Nephron (organoid): ENCODE results near the gene CBX6.

ENCODE experiments used
- H3K27ac Mint-ChIP-seq, 3 experiments: 2 replicates each; pipeline ENCODE4 v1.8.0; 2020; ENCODE audit warnings: mixed read lengths in 3 of 3, mild to moderate bottlenecking in 2 of 3, moderate library complexity in 1 of 3
- H3K27me3 Mint-ChIP-seq: 2 replicates; pipeline ENCODE4 v1.8.0; 2021; ENCODE audit warnings: low read depth, mild to moderate bottlenecking, moderate library complexity, mixed read lengths
- H3K36me3 Mint-ChIP-seq: 2 replicates; pipeline ENCODE4 v1.8.0; 2020; ENCODE audit warnings: low read depth, mixed read lengths
- H3K4me1 Mint-ChIP-seq: 2 replicates; pipeline ENCODE4 v1.8.0; 2020; ENCODE audit warnings: mixed read lengths
- H3K4me3 Mint-ChIP-seq, 3 experiments: 2 replicates each; pipeline ENCODE4 v1.8.0; 2020; ENCODE audit warnings: mild to moderate bottlenecking in 3 of 3, mixed read lengths in 3 of 3, moderate library complexity in 2 of 3
- H3K9me3 Mint-ChIP-seq: 2 replicates; pipeline ENCODE4 v1.8.0; 2020; ENCODE audit warnings: mixed read lengths
- CTCF ChIP-seq, 3 experiments: fragments of 200-600 bp; sonication (generic); IDR thresholded peaks; one replicate each; pipeline ENCODE4 v1.5.0; 2021; ENCODE audit warnings: antibody characterized with exemption in 3 of 3; ENCODE audit not compliant: unreplicated experiment in 3 of 3

The CBX6 gene

GRCh38 chr22:38853196-38853651 lies 18.8 kb downstream of the CBX6 start:
- no peaks in the 10 kb centered on the region for H3K9me3 Mint-ChIP-seq
- H3K4me1 Mint-ChIP-seq: no peaks in the 10 kb centered on the region
- H3K36me3 Mint-ChIP-seq: no peaks in the 10 kb centered on the region
- peaks cover 34% of the 10 kb centered on the region for H3K27me3 Mint-ChIP-seq
- no peak overlapping the region for H3K27ac Mint-ChIP-seq
- no peak for TF ChIP-seq CTCF (IDR thresholded peaks at IDR 0.05; ENCODE audit: unreplicated experiment in 3 of 3)
- no peak overlapping the region for H3K4me3 Mint-ChIP-seq

- H3K36me3 Mint-ChIP-seq: no peaks in the 10 kb centered on the region
- H3K4me3 Mint-ChIP-seq: no peak overlapping the region
- no peak for TF ChIP-seq CTCF (IDR thresholded peaks at IDR 0.05; ENCODE audit: unreplicated experiment in 3 of 3)
- no peaks in the 10 kb centered on the region for H3K4me1 Mint-ChIP-seq
- H3K27me3 Mint-ChIP-seq: peaks cover 41% of the 10 kb centered on the region
- no peak overlapping the region for H3K27ac Mint-ChIP-seq
- no peaks in the 10 kb centered on the region for H3K9me3 Mint-ChIP-seq
Measured at GRCh38 chr22:38852522-38852921, 19.5 kb downstream of the CBX6 start.

- H3K4me3 Mint-ChIP-seq: no peak overlapping the region
- H3K27me3 Mint-ChIP-seq: peaks cover 54% of the 10 kb centered on the region
- H3K27ac Mint-ChIP-seq: no peak overlapping the region
- no peak for TF ChIP-seq CTCF (IDR thresholded peaks at IDR 0.05; ENCODE audit: unreplicated experiment in 3 of 3)
- peaks cover 4% of the 10 kb centered on the region for H3K4me1 Mint-ChIP-seq
- no peaks in the 10 kb centered on the region for H3K36me3 Mint-ChIP-seq
- H3K9me3 Mint-ChIP-seq: no peaks in the 10 kb centered on the region
Measured at GRCh38 chr22:38850941-38851849, 20.8 kb downstream of the CBX6 start.

GRCh38 chr22:38850399-38850798 lies 21.6 kb downstream of the CBX6 start:
- Mint-ChIP-seq H3K27ac (no peak overlapping the region), H3K36me3 (no peaks in the 10 kb centered on the region), H3K27me3 (peaks cover 59% of the 10 kb centered on the region)

GRCh38 chr22:38849811-38850210 lies 22.2 kb downstream of the CBX6 start:
- Mint-ChIP-seq H3K27ac (no peak overlapping the region), H3K9me3 (no peaks in the 10 kb centered on the region), H3K27me3 (peaks cover 65% of the 10 kb centered on the region), H3K4me1 (peaks cover 4% of the 10 kb centered on the region), H3K36me3 (no peaks in the 10 kb centered on the region), H3K4me3 (no peak overlapping the region)
- TF ChIP-seq CTCF (IDR thresholded peaks at IDR 0.05; ENCODE audit: unreplicated experiment in 3 of 3): no peak

More at GRCh38 chr22:38850399-38850798, 21.6 kb downstream of the CBX6 start:
- TF ChIP-seq CTCF (IDR thresholded peaks at IDR 0.05; ENCODE audit: unreplicated experiment in 3 of 3): no peak
- peaks cover 4% of the 10 kb centered on the region for H3K4me1 Mint-ChIP-seq
- no peak overlapping the region for H3K4me3 Mint-ChIP-seq
- no peaks in the 10 kb centered on the region for H3K9me3 Mint-ChIP-seq

GRCh38 chr22:38846412-38846811 lies 25.6 kb downstream of the CBX6 start:
- Mint-ChIP-seq H3K27ac (no peak overlapping the region), H3K36me3 (no peaks in the 10 kb centered on the region), H3K27me3 (peaks cover 74% of the 10 kb centered on the region), H3K4me1 (peaks cover 11% of the 10 kb centered on the region), H3K4me3 (no peak overlapping the region), H3K9me3 (no peaks in the 10 kb centered on the region)
- no peak for TF ChIP-seq CTCF (IDR thresholded peaks at IDR 0.05; ENCODE audit: unreplicated experiment in 3 of 3)
